CD14-positive monocyte (primary cell): ENCODE results near the gene MAP3K3. TPM values are rescaled to one million over a fixed set of nuclear protein-coding genes. Genes with fewer than 3 reads are reported as not detected.

Source experiments
- DNase-seq, 3 donors: peaks; one replicate each; pipeline ENCODE4 v3.0.0-alpha.2; 2011 to 2022
- H2AFZ ChIP-seq: 2 replicates; pipeline ENCODE4 v1.6.0; 2012; ENCODE audit warnings: mild to moderate bottlenecking, low read depth, low read length, inconsistent platforms; ENCODE audit not compliant: insufficient read depth, poor library complexity, severe bottlenecking
- H3K27ac ChIP-seq, 2 donors: 1 replicate in 1 of 2; 2 replicates in 1 of 2; pipeline ENCODE4 v1.5.1; 2012 to 2013; ENCODE audit warnings: low read length in 2 of 2, control low read depth in 1 of 2, inconsistent platforms in 1 of 2, low read depth in 1 of 2, mild to moderate bottlenecking in 1 of 2
- H3K27me3 ChIP-seq, 2 donors: one replicate each; pipeline versions ENCODE4 v1.6.0 to v1.6.1; 2011 to 2013; ENCODE audit warnings: low read length in 2 of 2; ENCODE audit not compliant: control insufficient read depth in 2 of 2, insufficient read depth in 2 of 2
- H3K36me3 ChIP-seq, 2 donors: replicated peaks in 1 of 2; 1 replicate in 1 of 2; 2 replicates in 1 of 2; pipeline versions ENCODE4 v1.5.1 to v1.6.1; 2012 to 2013; ENCODE audit warnings: low read length in 2 of 2, control low read depth in 1 of 2, inconsistent platforms in 1 of 2, mild to moderate bottlenecking in 1 of 2; ENCODE audit not compliant: insufficient read depth in 2 of 2, control insufficient read depth in 1 of 2
- H3K4me1 ChIP-seq, 2 donors: 1 replicate in 1 of 2; 2 replicates in 1 of 2; pipeline versions ENCODE4 v1.5.1 to v1.6.1; 2012 to 2013; ENCODE audit warnings: low read length in 2 of 2, control low read depth in 1 of 2, inconsistent platforms in 1 of 2, mild to moderate bottlenecking in 1 of 2, moderate library complexity in 1 of 2; ENCODE audit not compliant: insufficient read depth in 2 of 2, control insufficient read depth in 1 of 2
- H3K4me2 ChIP-seq: replicated peaks from 2 replicates; pipeline ENCODE3; 2012; ENCODE audit warnings: low read length, moderate library complexity, mild to moderate bottlenecking; ENCODE audit not compliant: poor library complexity, severe bottlenecking; ENCODE audit errors: extremely low read depth
- H3K4me3 ChIP-seq, 3 experiments: fragments of 200-600 bp in 1 of 3; sonication (generic) in 1 of 3; replicated peaks in 1 of 3; 1 replicate in 2 of 3; 2 replicates in 1 of 3; pipeline ENCODE4 v1.5.1; 2011 to 2013; ENCODE audit warnings: low read length in 3 of 3, mild to moderate bottlenecking in 3 of 3, control low read depth in 2 of 3, low read depth in 2 of 3, inconsistent platforms in 1 of 3, moderate library complexity in 1 of 3
- H3K79me2 ChIP-seq: 2 replicates; pipeline ENCODE4 v1.6.0; 2012; ENCODE audit warnings: mild to moderate bottlenecking, control low read depth, inconsistent platforms, low read length, moderate library complexity; ENCODE audit not compliant: insufficient read depth
- H3K9ac ChIP-seq: 2 replicates; pipeline ENCODE4 v1.6.0; 2017; ENCODE audit warnings: low read length, mild to moderate bottlenecking; ENCODE audit not compliant: insufficient read depth, poor library complexity, severe bottlenecking
- H3K9me3 ChIP-seq, 2 donors: replicated peaks in 1 of 2; 1 replicate in 1 of 2; 2 replicates in 1 of 2; pipeline versions ENCODE4 v1.5.1 to v1.6.1; 2012 to 2013; ENCODE audit warnings: low read length in 2 of 2, control low read depth in 1 of 2; ENCODE audit not compliant: control insufficient read depth in 1 of 2, insufficient read depth in 1 of 2
- H4K20me1 ChIP-seq: 2 replicates; pipeline ENCODE4 v1.6.0; 2012; ENCODE audit warnings: mild to moderate bottlenecking, low read length, control low read depth, moderate library complexity; ENCODE audit not compliant: insufficient read depth
- H3K27ac Mint-ChIP-seq, 7 donors: one replicate each; pipeline ENCODE4 v1.8.0; 2020; ENCODE audit warnings: mild to moderate bottlenecking in 7 of 7, mixed read lengths in 7 of 7, moderate library complexity in 6 of 7, inconsistent platforms in 2 of 7
- H3K27me3 Mint-ChIP-seq, 3 donors: one replicate each; pipeline ENCODE4 v1.8.0; 2021 to 2022; ENCODE audit warnings: low read depth in 3 of 3, mild to moderate bottlenecking in 3 of 3, mixed read lengths in 3 of 3, moderate library complexity in 3 of 3, inconsistent platforms in 1 of 3
- H3K36me3 Mint-ChIP-seq, 2 donors: one replicate each; pipeline ENCODE4 v1.8.0; 2020; ENCODE audit warnings: mixed read lengths in 2 of 2, inconsistent platforms in 1 of 2, mild to moderate bottlenecking in 1 of 2
- H3K4me1 Mint-ChIP-seq: one replicate; pipeline ENCODE4 v1.8.0; 2020; ENCODE audit warnings: mild to moderate bottlenecking, mixed read lengths
- H3K4me3 Mint-ChIP-seq, 2 donors: one replicate each; pipeline ENCODE4 v1.8.0; 2020; ENCODE audit warnings: mild to moderate bottlenecking in 2 of 2, mixed read lengths in 2 of 2, moderate library complexity in 1 of 2
- H3K9me3 Mint-ChIP-seq, 7 donors: one replicate each; pipeline ENCODE4 v1.8.0; 2020 to 2022; ENCODE audit warnings: mixed read lengths in 7 of 7, mild to moderate bottlenecking in 6 of 7, moderate library complexity in 6 of 7, inconsistent platforms in 2 of 7
- CTCF ChIP-seq: fragments of 200-600 bp; IDR thresholded peaks from one replicate; pipeline ENCODE4 v1.8.0; 2022; ENCODE audit warnings: antibody characterized with exemption, mild to moderate bottlenecking
- WGBS: methylation state at CpG from one replicate; pipeline ENCODE4 v1.1.5; 2013; ENCODE audit warnings: missing lambda C conversion rate; ENCODE audit not compliant: insufficient coverage; 5-methylcytosine and 5-hydroxymethylcytosine counted together
- intact Hi-C, 2 donors: fragments of 100-400 bp; cut with micrococcal nuclease; formaldehyde crosslinking; loops; one replicate each; pipeline versions ENCODE4 v1.15.0 to v1.15.1; 2023
- polyA plus RNA-seq, 3 donors: library from polyadenylated mRNA; depleted of rRNA in 1 of 3; unstranded in 2 of 3; stranded (reverse) in 1 of 3; fragments of 300-500 nt in 2 of 3; fragments of >200 nt in 1 of 3; fragmentation: Illumina TruSeq in 2 of 3; gene quantifications; 1 replicate in 2 of 3; 2 replicates in 1 of 3; pipeline ENCODE4 v1.2.3, GENCODE V29; 2012 to 2021

MAP3K3 gene
- polyA plus RNA-seq, 3 donors = 52.2 to 219 (median 63.6) TPM

GRCh38 chr17:63657786-63658185, 35.6 kb downstream of the MAP3K3 start:
- Histone ChIP-seq H4K20me1 (peaks cover 70% of the 10 kb centered on the region), H3K27ac (peak overlapping the region in 1 of 2 donors; percentile 2), H3K4me3 (no peak overlapping the region), H3K4me1 (peaks cover 18 to 24% of the 10 kb centered on the region in 2 donors), H3K27me3 (no peaks in the 10 kb centered on the region), H3K79me2 (peaks cover 39% of the 10 kb centered on the region), H3K4me2 (no peak overlapping the region), H3K9ac (no peak overlapping the region), H2AFZ (no peak overlapping the region), H3K36me3 (peaks cover 72 to 95% of the 10 kb centered on the region in 2 donors), H3K9me3 (no peaks in the 10 kb centered on the region)
- no peak for DNase-seq
- Mint-ChIP-seq H3K4me1 (peaks cover 28% of the 10 kb centered on the region), H3K4me3 (no peak overlapping the region), H3K9me3 (no peaks in the 10 kb centered on the region), H3K36me3 (peaks cover 76 to 98% of the 10 kb centered on the region in 2 donors), H3K27me3 (peaks cover 0 to 1% (median 0%) of the 10 kb centered on the region in 3 donors), H3K27ac (peak overlapping the region in 1 of 7 donors; percentile 45)
- no peak for TF ChIP-seq CTCF
- intact Hi-C loops = no loop called here
- 95% methylated on average over 2 of the region's 3 CpGs for WGBS

- H3K4me3 ChIP-seq = no peak overlapping the region
- H3K36me3 ChIP-seq = peaks cover 72 to 95% of the 10 kb centered on the region in 2 donors
- peaks cover 19 to 24% of the 10 kb centered on the region in 2 donors for H3K4me1 ChIP-seq
- intact Hi-C loops = no loop called here
- no peaks in the 10 kb centered on the region for H3K9me3 ChIP-seq
- no peaks in the 10 kb centered on the region for H3K9me3 Mint-ChIP-seq
- WGBS = 100% methylated on average over 1 of the region's 1 CpG
- no peak overlapping the region for H3K27ac ChIP-seq
- H3K36me3 Mint-ChIP-seq = peaks cover 73 to 98% of the 10 kb centered on the region in 2 donors
- peaks cover 0 to 1% (median 0%) of the 10 kb centered on the region in 3 donors for H3K27me3 Mint-ChIP-seq
- H3K4me3 Mint-ChIP-seq = no peak overlapping the region
- peaks cover 66% of the 10 kb centered on the region for H4K20me1 ChIP-seq
- no peak overlapping the region for H3K9ac ChIP-seq
- no peak for DNase-seq
- H3K4me1 Mint-ChIP-seq = peaks cover 27% of the 10 kb centered on the region
- H2AFZ ChIP-seq = no peak overlapping the region
- H3K79me2 ChIP-seq = peaks cover 39% of the 10 kb centered on the region
- H3K27me3 ChIP-seq = no peaks in the 10 kb centered on the region
- no peak overlapping the region for H3K4me2 ChIP-seq
- no peak for TF ChIP-seq CTCF
- no peak overlapping the region for H3K27ac Mint-ChIP-seq
Observed at GRCh38 chr17:63658366-63658765, 36.1 kb downstream of the MAP3K3 start.
